Progenitor cell of endocrine pancreas (in vitro differentiated cells): Measurements from ENCODE around the gene CHIT1. TPM values are rescaled to one million over a fixed set of nuclear protein-coding genes. Genes with fewer than 3 reads are reported as not detected.

Source experiments
- DNase-seq: peaks from one replicate; pipeline ENCODE4 v3.0.0; 2021; ENCODE audit warnings: low spot score; ENCODE audit not compliant: unreplicated experiment
- H3K27ac Mint-ChIP-seq: 2 replicates; pipeline ENCODE4 v1.8.0; 2021; ENCODE audit warnings: mild to moderate bottlenecking, moderate library complexity, mixed read lengths
- H3K27me3 Mint-ChIP-seq: 2 replicates; pipeline ENCODE4 v1.8.0; 2021; ENCODE audit warnings: mixed read lengths
- H3K36me3 Mint-ChIP-seq: 2 replicates; pipeline ENCODE4 v1.8.0; 2022; ENCODE audit warnings: mixed read lengths; ENCODE audit not compliant: insufficient read depth
- H3K4me1 Mint-ChIP-seq: 2 replicates; pipeline ENCODE4 v1.8.0; 2021; ENCODE audit warnings: low read depth, mixed read lengths
- H3K4me3 Mint-ChIP-seq: 2 replicates; pipeline ENCODE4 v1.8.0; 2021; ENCODE audit warnings: low read depth, mild to moderate bottlenecking, moderate library complexity, mixed read lengths
- H3K9me3 Mint-ChIP-seq: 2 replicates; pipeline ENCODE4 v1.8.0; 2021; ENCODE audit warnings: low read depth, mixed read lengths
- CTCF ChIP-seq: fragments of 200-600 bp; sonication (generic); IDR thresholded peaks from one replicate; pipeline ENCODE4 v1.5.0; 2021; ENCODE audit warnings: antibody characterized with exemption, mild to moderate bottlenecking; ENCODE audit not compliant: unreplicated experiment
- total RNA-seq: library from RNA; stranded (reverse); gene quantifications from 2 replicates; pipeline ENCODE4 v1.2.1, GENCODE V29; 2021

Gene CHIT1
- total RNA-seq, 1 donor from 2014 or later = 0.14 TPM

GRCh38 chr1:203275656-203276272, 46.3 kb upstream of the CHIT1 start:
- H3K4me3 Mint-ChIP-seq = no peak overlapping the region
- DNase-seq = no peak
- no peaks in the 10 kb centered on the region for H3K36me3 Mint-ChIP-seq
- peak overlapping the region; percentile 78 for H3K27ac Mint-ChIP-seq
- TF ChIP-seq CTCF = no peak
- H3K9me3 Mint-ChIP-seq = no peaks in the 10 kb centered on the region
- peaks cover 34% of the 10 kb centered on the region for H3K4me1 Mint-ChIP-seq
- H3K27me3 Mint-ChIP-seq = no peaks in the 10 kb centered on the region

- no peak for TF ChIP-seq CTCF
- peaks cover 30% of the 10 kb centered on the region for H3K4me1 Mint-ChIP-seq
- no peaks in the 10 kb centered on the region for H3K36me3 Mint-ChIP-seq
- no peak overlapping the region for H3K4me3 Mint-ChIP-seq
- no peaks in the 10 kb centered on the region for H3K27me3 Mint-ChIP-seq
- DNase-seq = no peak
- H3K27ac Mint-ChIP-seq = peak overlapping the region; percentile 78
- no peaks in the 10 kb centered on the region for H3K9me3 Mint-ChIP-seq
These were observed 45.3 kb upstream of the CHIT1 start for GRCh38 chr1:203274603-203275381.

- Mint-ChIP-seq H3K36me3 (no peaks in the 10 kb centered on the region), H3K9me3 (no peaks in the 10 kb centered on the region), H3K27me3 (no peaks in the 10 kb centered on the region), H3K27ac (peak overlapping the region; percentile 91), H3K4me1 (peaks cover 28% of the 10 kb centered on the region), H3K4me3 (no peak overlapping the region)
- no peak for TF ChIP-seq CTCF
- no peak for DNase-seq
These were observed 44.6 kb upstream of the CHIT1 start for GRCh38 chr1:203273869-203274602.

GRCh38 chr1:203273206-203273868, 43.9 kb upstream of the CHIT1 start:
- peak; percentile 90 for DNase-seq
- Mint-ChIP-seq H3K4me3 (peak overlapping the region; percentile 21), H3K27me3 (no peaks in the 10 kb centered on the region), H3K27ac (peak overlapping the region; percentile 91), H3K9me3 (no peaks in the 10 kb centered on the region), H3K4me1 (peaks cover 21% of the 10 kb centered on the region), H3K36me3 (no peaks in the 10 kb centered on the region)
- peak; percentile 98 for TF ChIP-seq CTCF
